ENCODE data around the gene ZNF195. TPM values are rescaled to one million over a fixed set of nuclear protein-coding genes. Genes with fewer than 3 reads are reported as not detected.
"Not testable (repeated sequence)": the region's sequence is repeated elsewhere in the genome, so short reads cannot be mapped to it uniquely, and the experiment has no call there.

The ZNF195 gene
- total RNA-seq, 1 experiment from 2014 or later = 49.2 TPM

DNA sequence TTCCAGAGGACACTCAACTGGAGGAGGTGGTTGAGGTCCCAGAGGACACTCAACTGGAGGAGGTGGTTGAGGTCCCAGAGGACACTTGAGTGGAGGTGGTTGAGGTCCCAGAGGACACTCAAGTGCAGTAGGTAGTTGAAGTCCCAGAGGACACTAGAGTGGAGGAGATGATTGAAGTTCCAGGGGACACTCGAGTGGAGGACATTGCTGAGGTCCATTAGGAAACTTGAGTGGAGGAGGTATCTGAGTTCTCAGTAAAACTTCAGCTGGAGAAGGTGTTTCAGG is 39.7 kb downstream of the ZNF195 start:
- intact Hi-C loops (cut with micrococcal nuclease; ENCODE audit: unreplicated experiment) = no loop called here
- ChIA-PET CTCF (no interaction called here), POLR2A (ENCODE audit: low non-redundant PET) (no interaction called here)

GRCh38 chr11:3338569-3339339 is 40.2 kb downstream of the ZNF195 start:
- POLR2A ChIA-PET (ENCODE audit: low non-redundant PET) = no interaction called here
- H3K4me3 ChIP-seq (ENCODE audit: low read depth, low read length, poor library complexity, severe bottlenecking) = no peak overlapping the region

More for the DNA sequence above, 39.7 kb downstream of the ZNF195 start:
- DNase-seq (ENCODE audit: low spot score) = no peak
- TF ChIP-seq, protein P1, sequence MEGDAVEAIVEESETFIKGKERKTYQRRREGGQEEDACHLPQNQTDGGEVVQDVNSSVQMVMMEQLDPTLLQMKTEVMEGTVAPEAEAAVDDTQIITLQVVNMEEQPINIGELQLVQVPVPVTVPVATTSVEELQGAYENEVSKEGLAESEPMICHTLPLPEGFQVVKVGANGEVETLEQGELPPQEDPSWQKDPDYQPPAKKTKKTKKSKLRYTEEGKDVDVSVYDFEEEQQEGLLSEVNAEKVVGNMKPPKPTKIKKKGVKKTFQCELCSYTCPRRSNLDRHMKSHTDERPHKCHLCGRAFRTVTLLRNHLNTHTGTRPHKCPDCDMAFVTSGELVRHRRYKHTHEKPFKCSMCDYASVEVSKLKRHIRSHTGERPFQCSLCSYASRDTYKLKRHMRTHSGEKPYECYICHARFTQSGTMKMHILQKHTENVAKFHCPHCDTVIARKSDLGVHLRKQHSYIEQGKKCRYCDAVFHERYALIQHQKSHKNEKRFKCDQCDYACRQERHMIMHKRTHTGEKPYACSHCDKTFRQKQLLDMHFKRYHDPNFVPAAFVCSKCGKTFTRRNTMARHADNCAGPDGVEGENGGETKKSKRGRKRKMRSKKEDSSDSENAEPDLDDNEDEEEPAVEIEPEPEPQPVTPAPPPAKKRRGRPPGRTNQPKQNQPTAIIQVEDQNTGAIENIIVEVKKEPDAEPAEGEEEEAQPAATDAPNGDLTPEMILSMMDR (conservative IDR thresholded peaks at IDR 0.05; ENCODE audit: low read depth, low read length) = no peak
- no peak for TF ChIP-seq EZH2 (IDR thresholded peaks at IDR 0.05; ENCODE audit: borderline replicate concordance, low read depth, low read length, poor library complexity, severe bottlenecking)
- BruUV-seq (replicated peaks) = no TSS peak
- Histone ChIP-seq H3K4me1 (ENCODE audit: insufficient read depth, low read length, poor library complexity, severe bottlenecking) (no peaks in the 10 kb centered on the region), H3K4me3 (ENCODE audit: low read depth, low read length, poor library complexity, severe bottlenecking) (no peak overlapping the region), H3K27me3 (replicated peaks; ENCODE audit: insufficient read depth, low read depth, low read length, poor library complexity) (no peaks in the 10 kb centered on the region), H3K9me3 (ENCODE audit: low read depth, low read length, poor library complexity, severe bottlenecking) (no peaks in the 10 kb centered on the region), H3K27ac (ENCODE audit: low read depth, low read length, poor library complexity, severe bottlenecking) (no peak overlapping the region), H3K36me3 (ENCODE audit: insufficient read depth, low read length, poor library complexity, severe bottlenecking) (no peaks in the 10 kb centered on the region)

DNA sequence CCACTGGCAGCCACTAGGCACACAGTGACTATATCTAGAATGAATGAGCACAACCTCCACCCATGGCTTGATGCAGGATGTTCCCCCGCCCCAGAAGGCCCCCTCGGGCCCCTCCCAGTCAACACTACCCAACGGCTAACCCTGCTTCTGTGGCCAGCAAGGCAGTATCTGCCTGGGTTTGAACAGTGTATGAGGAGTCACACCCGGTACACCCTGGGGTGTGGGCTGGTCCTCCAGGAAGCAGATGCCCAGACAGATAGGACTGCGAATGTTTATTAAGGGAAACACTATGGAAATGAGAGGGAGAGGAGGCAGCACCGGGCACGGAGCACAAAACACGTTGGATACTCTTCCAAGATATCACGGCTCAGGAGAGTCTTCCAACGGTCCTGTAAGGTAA is 42.5 kb downstream of the ZNF195 start:
- H3K4me1 ChIP-seq (ENCODE audit: insufficient read depth, low read length, poor library complexity, severe bottlenecking); H3K27ac ChIP-seq (ENCODE audit: low read depth, low read length, poor library complexity, severe bottlenecking); POLR2A ChIA-PET (ENCODE audit: low non-redundant PET); H3K9me3 ChIP-seq (ENCODE audit: low read depth, low read length, poor library complexity, severe bottlenecking); DNase-seq (ENCODE audit: low spot score); H3K36me3 ChIP-seq (ENCODE audit: insufficient read depth, low read length, poor library complexity, severe bottlenecking); intact Hi-C loops (cut with micrococcal nuclease; ENCODE audit: unreplicated experiment); CTCF ChIA-PET; H3K27me3 ChIP-seq (replicated peaks; ENCODE audit: insufficient read depth, low read depth, low read length, poor library complexity); H3K4me3 ChIP-seq (ENCODE audit: low read depth, low read length, poor library complexity, severe bottlenecking); BruUV-seq (replicated peaks): not testable (repeated sequence)

More at GRCh38 chr11:3338569-3339339, 40.2 kb downstream of the ZNF195 start:
- no peak for DNase-seq (ENCODE audit: low spot score)
- no peaks in the 10 kb centered on the region for H3K4me1 ChIP-seq (ENCODE audit: insufficient read depth, low read length, poor library complexity, severe bottlenecking)
- TF ChIP-seq, protein P1 (conservative IDR thresholded peaks at IDR 0.05; ENCODE audit: low read depth, low read length) = no peak
- TF ChIP-seq EZH2 (IDR thresholded peaks at IDR 0.05; ENCODE audit: borderline replicate concordance, low read depth, low read length, poor library complexity, severe bottlenecking) = no peak
- H3K9me3 ChIP-seq (ENCODE audit: low read depth, low read length, poor library complexity, severe bottlenecking) = no peaks in the 10 kb centered on the region
- no peaks in the 10 kb centered on the region for H3K27me3 ChIP-seq (replicated peaks; ENCODE audit: insufficient read depth, low read depth, low read length, poor library complexity)
- intact Hi-C loops (cut with micrococcal nuclease; ENCODE audit: unreplicated experiment) = no loop called here
- CTCF ChIA-PET = no interaction called here
- H3K36me3 ChIP-seq (ENCODE audit: insufficient read depth, low read length, poor library complexity, severe bottlenecking) = no peaks in the 10 kb centered on the region
- BruUV-seq (replicated peaks) = no TSS peak
- H3K27ac ChIP-seq (ENCODE audit: low read depth, low read length, poor library complexity, severe bottlenecking) = no peak overlapping the region

- H3K4me3 ChIP-seq (ENCODE audit: low read depth, low read length, poor library complexity, severe bottlenecking); H3K4me1 ChIP-seq (ENCODE audit: insufficient read depth, low read length, poor library complexity, severe bottlenecking); CTCF ChIA-PET; BruUV-seq (replicated peaks); H3K27me3 ChIP-seq (replicated peaks; ENCODE audit: insufficient read depth, low read depth, low read length, poor library complexity); H3K27ac ChIP-seq (ENCODE audit: low read depth, low read length, poor library complexity, severe bottlenecking); POLR2A ChIA-PET (ENCODE audit: low non-redundant PET); H3K36me3 ChIP-seq (ENCODE audit: insufficient read depth, low read length, poor library complexity, severe bottlenecking); H3K9me3 ChIP-seq (ENCODE audit: low read depth, low read length, poor library complexity, severe bottlenecking); intact Hi-C loops (cut with micrococcal nuclease; ENCODE audit: unreplicated experiment); DNase-seq (ENCODE audit: low spot score): not testable (repeated sequence)
These were observed 45.8 kb downstream of the ZNF195 start for GRCh38 chr11:3333157-3333556.

DNA sequence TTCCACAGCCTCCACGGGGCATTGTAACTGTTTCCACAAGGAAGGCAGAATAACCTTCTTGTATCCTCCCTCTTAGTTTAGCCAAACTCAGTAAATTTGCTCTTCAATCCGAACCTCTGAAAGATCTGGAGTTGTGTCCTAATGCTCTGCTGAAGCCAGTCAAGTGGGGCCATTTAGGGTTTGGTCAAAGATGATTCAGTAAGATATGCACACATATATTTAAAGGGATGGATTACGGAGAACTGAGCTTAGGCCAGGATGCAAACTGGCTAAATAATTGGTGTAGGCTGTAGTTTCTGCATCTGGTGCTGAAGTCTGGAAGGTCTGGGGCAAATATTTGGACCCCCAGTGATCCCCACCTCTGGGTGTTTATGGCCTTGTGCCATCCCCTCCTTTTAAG is 47.9 kb downstream of the ZNF195 start:
- DNase-seq (ENCODE audit: low spot score); H3K4me1 ChIP-seq (ENCODE audit: insufficient read depth, low read length, poor library complexity, severe bottlenecking); H3K4me3 ChIP-seq (ENCODE audit: low read depth, low read length, poor library complexity, severe bottlenecking); H3K27me3 ChIP-seq (replicated peaks; ENCODE audit: insufficient read depth, low read depth, low read length, poor library complexity); BruUV-seq (replicated peaks); intact Hi-C loops (cut with micrococcal nuclease; ENCODE audit: unreplicated experiment); H3K36me3 ChIP-seq (ENCODE audit: insufficient read depth, low read length, poor library complexity, severe bottlenecking); POLR2A ChIA-PET (ENCODE audit: low non-redundant PET); H3K27ac ChIP-seq (ENCODE audit: low read depth, low read length, poor library complexity, severe bottlenecking); CTCF ChIA-PET; H3K9me3 ChIP-seq (ENCODE audit: low read depth, low read length, poor library complexity, severe bottlenecking): not testable (repeated sequence)

- DNase-seq (ENCODE audit: low spot score); BruUV-seq (replicated peaks); H3K27ac ChIP-seq (ENCODE audit: low read depth, low read length, poor library complexity, severe bottlenecking); H3K4me3 ChIP-seq (ENCODE audit: low read depth, low read length, poor library complexity, severe bottlenecking); POLR2A ChIA-PET (ENCODE audit: low non-redundant PET); H3K36me3 ChIP-seq (ENCODE audit: insufficient read depth, low read length, poor library complexity, severe bottlenecking); CTCF ChIA-PET; H3K9me3 ChIP-seq (ENCODE audit: low read depth, low read length, poor library complexity, severe bottlenecking); H3K27me3 ChIP-seq (replicated peaks; ENCODE audit: insufficient read depth, low read depth, low read length, poor library complexity); H3K4me1 ChIP-seq (ENCODE audit: insufficient read depth, low read length, poor library complexity, severe bottlenecking); intact Hi-C loops (cut with micrococcal nuclease; ENCODE audit: unreplicated experiment): not testable (repeated sequence)
These were observed 48.9 kb downstream of the ZNF195 start for GRCh38 chr11:3330064-3330463.

All from A673 (cell line).